Lung (tissue), 12 donors: ENCODE results near the gene CPS1. TPM values are rescaled to one million over a fixed set of nuclear protein-coding genes. Genes with fewer than 3 reads are reported as not detected.

Experiments used
- ATAC-seq: fragments of 200-7000 bp; cut with Tn5 transposase; one replicate; pipeline ENCODE4 v1.9.1; 2020; ENCODE audit warnings: moderate number of reproducible peaks; ENCODE audit not compliant: insufficient read depth, low FRiP score
- DNase-seq, 3 donors: peaks; one replicate each; pipeline ENCODE4 v3.0.0-alpha.2; 2013 to 2017
- H3K27ac ChIP-seq, 2 donors: one replicate each; pipeline ENCODE4 v1.5.1; 2013; ENCODE audit warnings: mild to moderate bottlenecking in 2 of 2, moderate library complexity in 2 of 2, control low read depth in 1 of 2, inconsistent platforms in 1 of 2, low read depth in 1 of 2, low read length in 1 of 2
- H3K27me3 ChIP-seq, 3 donors: one replicate each; pipeline ENCODE4 v1.5.1; 2013; ENCODE audit warnings: low read length in 2 of 3; ENCODE audit not compliant: control insufficient read depth in 3 of 3, insufficient read depth in 3 of 3
- H3K36me3 ChIP-seq, 4 donors: one replicate each; pipeline ENCODE4 v1.5.1; 2013; ENCODE audit warnings: low read length in 4 of 4, mild to moderate bottlenecking in 1 of 4, moderate library complexity in 1 of 4; ENCODE audit not compliant: control insufficient read depth in 4 of 4, insufficient read depth in 4 of 4
- H3K4me1 ChIP-seq, 5 donors: one replicate each; pipeline ENCODE4 v1.5.1; 2013; ENCODE audit warnings: low read length in 5 of 5, mild to moderate bottlenecking in 2 of 5, moderate library complexity in 1 of 5; ENCODE audit not compliant: control insufficient read depth in 5 of 5, insufficient read depth in 5 of 5
- H3K4me3 ChIP-seq: one replicate; pipeline ENCODE4 v1.5.1; 2013; ENCODE audit warnings: mild to moderate bottlenecking, control low read depth, moderate library complexity
- H3K9ac ChIP-seq, 2 donors: one replicate each; pipeline ENCODE4 v1.5.1; 2013; ENCODE audit warnings: low read length in 2 of 2, control low read depth in 1 of 2; ENCODE audit not compliant: insufficient read depth in 1 of 2
- H3K9me3 ChIP-seq, 4 donors: one replicate each; pipeline ENCODE4 v1.5.1; 2013; ENCODE audit warnings: low read length in 3 of 4, mild to moderate bottlenecking in 1 of 4, moderate library complexity in 1 of 4; ENCODE audit not compliant: control insufficient read depth in 4 of 4, insufficient read depth in 3 of 4
- WGBS, 2 donors: extraction: QIAGEN DNeasy Blood & Tissue Kit; methylation state at CpG; one replicate each; pipeline ENCODE4 v1.1.7; 2013; 5-methylcytosine and 5-hydroxymethylcytosine counted together
- polyA plus RNA-seq, 2 donors: library from polyadenylated mRNA; stranded (reverse); fragments of 200-250 nt; gene quantifications; one replicate each; pipeline ENCODE4 v1.2.1, GENCODE V29; 2013
- total RNA-seq, 2 donors: library from RNA; depleted of rRNA in 1 of 2; stranded (reverse); fragments of >200 nt in 1 of 2; gene quantifications; one replicate each; pipeline ENCODE4 v1.2.1, GENCODE V29; 2014 to 2021
- TF ChIP-seq, protein P1 (sequence below): IDR thresholded peaks from 2 replicates; pipeline ENCODE4 v1.5.1; 2012; ENCODE audit warnings: mild to moderate bottlenecking; ENCODE audit errors: control extremely low read depth, extremely low read depth
- donor health status: control.
- donor health status: control.
- donor health status: Bipolar disorder and iron deficiency.
- donor health status: healthy.
- donor health status: DM: yes; HTN: yes; CAD: no.

CPS1 gene
- total and polyA plus RNA-seq, 4 donors, result 0.35 to 5.0 (median 1.9) TPM

DNA sequence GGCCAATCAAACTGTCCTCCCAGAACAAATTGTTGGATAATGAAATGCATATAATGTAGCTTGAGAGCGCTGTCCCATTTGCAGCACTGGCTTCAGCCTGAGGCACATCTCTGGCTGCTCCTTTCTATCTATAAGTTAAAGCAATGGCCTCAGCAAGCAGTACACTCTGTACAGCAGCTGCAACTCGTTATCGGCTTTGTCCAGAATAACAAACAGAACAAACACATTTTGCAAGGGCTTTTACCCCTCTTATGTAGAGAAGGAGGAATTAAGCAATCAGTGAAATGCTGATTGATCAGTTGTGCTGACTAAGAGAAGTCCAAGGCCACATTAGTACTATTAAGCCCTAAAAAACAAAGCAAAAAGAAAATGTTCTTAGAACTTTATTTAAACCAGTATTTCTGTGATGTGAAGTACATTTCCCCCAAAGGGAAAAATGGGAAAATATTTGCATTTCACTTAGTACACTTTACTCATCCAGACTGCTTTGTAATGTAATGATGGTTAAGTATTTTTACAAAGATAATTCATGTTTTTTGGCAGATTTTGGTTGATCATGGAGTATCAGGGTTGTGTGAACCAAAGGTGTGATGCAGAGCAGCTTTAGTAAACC lies 15.0 kb upstream of the CPS1 start:
- no peak for ATAC-seq
- H3K27me3 ChIP-seq, result no peaks in the 10 kb centered on the region
- H3K4me3 ChIP-seq, result no peak overlapping the region
- 49 to 66% methylated on average over 3 of the region's 3 CpGs for WGBS, 2 donors
- H3K9ac ChIP-seq, result no peak overlapping the region
- no peaks in the 10 kb centered on the region for H3K9me3 ChIP-seq
- TF ChIP-seq, protein P1, sequence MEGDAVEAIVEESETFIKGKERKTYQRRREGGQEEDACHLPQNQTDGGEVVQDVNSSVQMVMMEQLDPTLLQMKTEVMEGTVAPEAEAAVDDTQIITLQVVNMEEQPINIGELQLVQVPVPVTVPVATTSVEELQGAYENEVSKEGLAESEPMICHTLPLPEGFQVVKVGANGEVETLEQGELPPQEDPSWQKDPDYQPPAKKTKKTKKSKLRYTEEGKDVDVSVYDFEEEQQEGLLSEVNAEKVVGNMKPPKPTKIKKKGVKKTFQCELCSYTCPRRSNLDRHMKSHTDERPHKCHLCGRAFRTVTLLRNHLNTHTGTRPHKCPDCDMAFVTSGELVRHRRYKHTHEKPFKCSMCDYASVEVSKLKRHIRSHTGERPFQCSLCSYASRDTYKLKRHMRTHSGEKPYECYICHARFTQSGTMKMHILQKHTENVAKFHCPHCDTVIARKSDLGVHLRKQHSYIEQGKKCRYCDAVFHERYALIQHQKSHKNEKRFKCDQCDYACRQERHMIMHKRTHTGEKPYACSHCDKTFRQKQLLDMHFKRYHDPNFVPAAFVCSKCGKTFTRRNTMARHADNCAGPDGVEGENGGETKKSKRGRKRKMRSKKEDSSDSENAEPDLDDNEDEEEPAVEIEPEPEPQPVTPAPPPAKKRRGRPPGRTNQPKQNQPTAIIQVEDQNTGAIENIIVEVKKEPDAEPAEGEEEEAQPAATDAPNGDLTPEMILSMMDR, result no peak
- DNase-seq, result peak; percentile 67 to 95 (median 89)
- no peaks in the 10 kb centered on the region for H3K36me3 ChIP-seq
- no peak overlapping the region for H3K27ac ChIP-seq
- H3K4me1 ChIP-seq, result peaks cover 0 to 15% (median 0%) of the 10 kb centered on the region in 5 donors

DNA sequence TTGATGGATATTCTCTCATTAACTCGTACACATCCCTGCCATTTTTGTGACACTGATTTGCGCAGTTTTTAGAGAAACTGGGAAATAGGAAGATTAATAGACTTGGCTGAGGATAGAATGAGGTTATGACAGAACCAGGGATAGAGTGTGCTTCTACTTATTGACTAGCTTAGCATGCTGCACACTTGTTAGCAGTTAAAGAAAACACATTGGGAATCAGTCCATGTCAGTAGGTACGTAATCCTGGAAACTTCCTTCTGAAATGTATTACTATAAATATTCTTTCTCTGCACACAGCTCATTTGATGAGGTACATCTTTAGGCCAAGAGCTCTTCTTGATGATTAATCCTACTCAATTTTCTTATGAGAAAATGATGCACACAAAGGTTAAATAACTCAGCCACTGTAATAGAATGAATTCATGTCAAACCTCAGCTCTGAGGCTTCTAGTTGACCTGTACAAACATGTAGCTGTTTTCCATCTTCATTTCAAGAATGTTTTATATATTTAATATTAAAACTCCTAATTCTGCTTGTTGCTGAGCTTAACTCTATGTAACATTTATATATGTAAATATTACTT lies 12.3 kb upstream of the CPS1 start:
- H3K9ac ChIP-seq, result no peak overlapping the region
- DNase-seq (no peak), ATAC-seq (no peak)
- peaks cover 0 to 15% (median 0%) of the 10 kb centered on the region in 5 donors for H3K4me1 ChIP-seq
- H3K27me3 ChIP-seq, result no peaks in the 10 kb centered on the region
- no peaks in the 10 kb centered on the region for H3K36me3 ChIP-seq
- H3K27ac ChIP-seq, result no peak overlapping the region
- no peak overlapping the region for H3K4me3 ChIP-seq
- H3K9me3 ChIP-seq, result no peaks in the 10 kb centered on the region
- WGBS, 2 donors, result 90 to 97% methylated on average over 3 of the region's 3 CpGs
- TF ChIP-seq, protein P1, result no peak

DNA sequence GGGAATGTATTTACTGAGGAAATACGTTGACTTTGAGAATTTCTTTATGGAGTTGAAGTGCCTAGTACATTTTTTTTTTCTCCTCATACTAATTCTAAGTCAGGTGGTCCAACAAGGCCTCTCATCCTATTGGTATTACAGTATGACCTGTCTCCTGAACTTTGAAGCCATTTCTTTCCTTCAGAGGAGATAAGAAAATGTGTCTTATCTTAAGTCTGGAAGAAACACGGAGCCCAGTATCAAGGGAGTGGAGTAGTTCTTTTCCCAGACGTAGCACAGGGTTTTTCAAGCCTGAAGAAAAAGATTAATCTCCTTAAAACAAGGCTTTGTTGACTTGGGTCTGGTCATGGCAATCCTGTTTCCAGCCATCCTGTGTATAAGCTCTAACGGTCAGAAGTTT lies 11.6 kb upstream of the CPS1 start:
- Histone ChIP-seq H3K9me3 (no peaks in the 10 kb centered on the region), H3K9ac (no peak overlapping the region), H3K36me3 (no peaks in the 10 kb centered on the region), H3K27ac (no peak overlapping the region), H3K4me1 (peaks cover 0 to 15% (median 0%) of the 10 kb centered on the region in 5 donors), H3K4me3 (peak overlapping the region; percentile 13), H3K27me3 (no peaks in the 10 kb centered on the region)
- ATAC-seq (no peak), DNase-seq (no peak)
- 47 to 73% methylated on average over 4 of the region's 4 CpGs for WGBS, 2 donors
- TF ChIP-seq, protein P1, result no peak
